GM12875 (cell line): ENCODE measurements around the gene LRRC43.

Experiments
- H3K4me3 ChIP-seq: one replicate; pipeline ENCODE4 v1.5.1; 2011; ENCODE audit warnings: low read depth, low read length, control low read depth
- TF ChIP-seq, protein P1 (sequence below): IDR thresholded peaks from 2 replicates; pipeline ENCODE4 v1.5.1; 2011; ENCODE audit warnings: low read depth, mild to moderate bottlenecking, control low read depth, inconsistent platforms, low read length, moderate library complexity, borderline replicate concordance; ENCODE audit not compliant: insufficient read depth

LRRC43 gene

DNA sequence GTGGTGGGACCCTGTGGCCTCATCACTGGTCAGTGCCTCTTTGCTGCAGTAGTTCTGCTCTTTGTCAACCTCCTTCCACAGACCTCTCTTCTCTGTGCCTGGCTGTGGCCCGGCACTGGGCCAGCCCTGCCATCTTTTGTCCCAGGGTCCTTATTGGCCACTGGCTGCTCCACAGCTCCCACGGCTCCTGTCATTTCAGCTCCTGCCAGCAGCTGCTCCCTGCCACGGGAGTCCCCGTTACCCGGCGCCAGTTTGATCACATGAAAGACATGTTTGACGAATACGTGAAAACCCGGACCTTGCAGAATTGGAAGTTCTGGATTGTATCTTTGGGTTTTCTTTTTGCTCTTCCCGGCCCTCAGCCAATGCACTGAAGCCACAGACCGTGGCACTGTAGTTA is 44.3 kb upstream of the LRRC43 start:
- no peak overlapping the region for H3K4me3 ChIP-seq
- TF ChIP-seq, protein P1, sequence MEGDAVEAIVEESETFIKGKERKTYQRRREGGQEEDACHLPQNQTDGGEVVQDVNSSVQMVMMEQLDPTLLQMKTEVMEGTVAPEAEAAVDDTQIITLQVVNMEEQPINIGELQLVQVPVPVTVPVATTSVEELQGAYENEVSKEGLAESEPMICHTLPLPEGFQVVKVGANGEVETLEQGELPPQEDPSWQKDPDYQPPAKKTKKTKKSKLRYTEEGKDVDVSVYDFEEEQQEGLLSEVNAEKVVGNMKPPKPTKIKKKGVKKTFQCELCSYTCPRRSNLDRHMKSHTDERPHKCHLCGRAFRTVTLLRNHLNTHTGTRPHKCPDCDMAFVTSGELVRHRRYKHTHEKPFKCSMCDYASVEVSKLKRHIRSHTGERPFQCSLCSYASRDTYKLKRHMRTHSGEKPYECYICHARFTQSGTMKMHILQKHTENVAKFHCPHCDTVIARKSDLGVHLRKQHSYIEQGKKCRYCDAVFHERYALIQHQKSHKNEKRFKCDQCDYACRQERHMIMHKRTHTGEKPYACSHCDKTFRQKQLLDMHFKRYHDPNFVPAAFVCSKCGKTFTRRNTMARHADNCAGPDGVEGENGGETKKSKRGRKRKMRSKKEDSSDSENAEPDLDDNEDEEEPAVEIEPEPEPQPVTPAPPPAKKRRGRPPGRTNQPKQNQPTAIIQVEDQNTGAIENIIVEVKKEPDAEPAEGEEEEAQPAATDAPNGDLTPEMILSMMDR, result no peak

DNA sequence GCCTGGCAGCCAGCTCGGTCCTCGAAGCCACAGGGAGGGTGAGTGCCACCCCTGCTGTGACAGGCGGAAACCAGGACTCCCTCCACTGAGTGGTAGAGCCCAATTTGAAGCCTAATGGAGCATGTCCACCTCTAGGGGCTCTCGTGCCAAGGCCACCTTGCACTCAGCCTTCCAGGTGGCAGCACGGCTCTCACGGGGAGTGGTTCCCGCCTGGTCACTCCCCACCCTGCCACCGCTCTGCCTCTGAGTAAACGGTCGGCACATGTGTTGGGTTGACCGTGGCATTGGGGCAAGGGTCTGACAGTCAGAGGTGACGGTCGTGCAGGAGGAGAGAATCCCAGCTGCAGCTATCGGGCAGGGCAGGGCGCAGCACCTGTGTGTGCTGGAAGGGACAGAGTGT is 43.7 kb upstream of the LRRC43 start:
- TF ChIP-seq, protein P1, result no peak
- no peak overlapping the region for H3K4me3 ChIP-seq

DNA sequence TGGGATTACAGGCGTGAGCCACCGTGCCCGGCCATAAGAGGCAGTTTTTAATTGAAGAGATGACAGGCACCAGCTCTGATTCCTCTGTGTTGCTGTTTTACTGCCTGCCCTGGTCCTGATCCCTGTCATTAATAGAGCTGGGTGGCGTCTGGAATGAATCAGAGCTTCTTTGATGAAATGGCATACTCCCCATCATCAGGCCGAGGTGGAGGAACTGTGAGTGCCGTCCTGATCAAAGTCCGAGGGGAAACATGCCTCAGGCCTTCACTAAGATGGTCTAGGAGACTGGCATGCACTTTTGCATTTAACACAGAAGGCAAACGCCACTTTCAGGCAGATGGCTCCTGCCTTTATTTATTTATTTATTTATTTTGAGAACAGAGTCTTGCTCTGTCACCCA is 43.0 kb upstream of the LRRC43 start:
- TF ChIP-seq, protein P1, result no peak
- H3K4me3 ChIP-seq, result no peak overlapping the region

DNA sequence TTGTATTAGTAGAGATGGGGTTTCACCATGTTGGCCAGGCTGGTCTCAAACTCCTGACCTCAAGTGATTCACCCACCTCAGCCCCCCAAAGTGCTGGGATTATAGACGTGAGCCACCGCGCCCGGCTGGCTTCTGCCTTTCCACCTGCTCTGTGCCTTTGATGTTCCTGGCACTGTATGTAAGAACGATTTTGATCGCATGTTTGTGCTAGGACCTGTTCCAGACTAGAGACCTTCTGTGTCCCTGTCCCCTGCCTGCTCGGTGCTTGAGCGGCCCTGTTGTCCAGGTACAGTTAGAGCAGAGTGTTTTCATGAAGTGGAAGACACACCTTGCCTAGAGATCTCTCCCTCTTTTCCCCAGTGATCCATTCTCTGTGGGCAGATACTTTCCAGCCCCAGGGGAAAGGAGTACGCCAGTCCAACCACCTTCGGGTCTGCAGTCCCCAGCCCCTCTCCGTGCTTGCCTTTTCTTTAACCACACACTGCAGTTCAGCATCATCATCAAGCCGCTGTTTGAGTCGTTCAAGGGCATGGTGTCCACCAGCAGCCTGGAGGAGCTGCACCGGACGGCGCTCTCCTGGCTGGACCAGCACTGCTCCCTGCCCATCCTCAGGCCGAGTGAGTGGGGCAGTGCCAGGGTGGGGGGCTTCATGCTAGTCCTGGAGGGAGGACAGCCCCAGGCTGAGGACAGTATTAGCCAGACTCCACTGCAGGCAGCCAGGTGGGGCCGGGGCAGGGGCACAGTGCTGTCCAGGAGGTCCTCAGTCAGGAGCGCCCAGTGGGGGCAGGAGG is 42.3 kb upstream of the LRRC43 start:
- no peak overlapping the region for H3K4me3 ChIP-seq
- TF ChIP-seq, protein P1, result no peak

DNA sequence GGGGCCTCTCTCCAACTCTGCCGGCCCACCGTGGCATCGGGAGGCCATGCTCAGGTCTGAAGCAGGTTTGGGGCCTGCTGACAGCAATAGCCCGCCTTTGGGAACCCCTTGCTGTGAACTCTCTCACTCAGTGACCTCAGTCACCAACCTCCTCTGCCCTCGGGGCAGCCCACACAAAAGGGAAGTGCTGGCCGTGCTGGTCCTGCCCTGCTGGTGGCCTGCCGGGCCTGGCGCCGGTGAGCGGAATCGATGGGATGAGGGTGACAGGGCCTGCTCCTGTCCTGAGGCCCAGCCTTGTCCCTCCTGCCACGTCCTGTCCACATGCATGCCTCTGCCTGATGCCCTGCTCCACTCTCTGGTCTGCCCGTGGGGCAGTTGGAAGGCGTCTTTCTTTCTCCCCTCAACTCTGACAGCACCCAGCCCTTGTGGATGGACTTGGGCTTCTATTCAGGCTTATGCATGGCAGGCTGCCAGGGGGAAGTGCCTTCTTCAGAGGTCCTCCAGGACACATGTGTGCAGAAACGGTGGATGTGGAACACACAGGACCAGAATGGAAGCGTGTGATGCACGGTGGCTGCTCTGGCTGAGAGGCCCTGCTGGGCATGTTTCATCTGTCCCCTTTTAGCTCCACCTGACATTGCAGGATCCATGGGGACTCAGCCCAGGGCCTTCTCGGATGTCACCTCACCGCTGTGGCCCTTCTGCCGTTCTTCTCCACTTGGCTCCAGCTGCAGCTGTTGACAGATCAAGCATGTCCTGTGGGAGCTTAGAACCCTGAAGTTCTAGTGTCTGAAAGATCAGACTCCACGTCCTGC is 40.8 kb upstream of the LRRC43 start:
- TF ChIP-seq, protein P1, result no peak
- H3K4me3 ChIP-seq, result no peak overlapping the region

DNA sequence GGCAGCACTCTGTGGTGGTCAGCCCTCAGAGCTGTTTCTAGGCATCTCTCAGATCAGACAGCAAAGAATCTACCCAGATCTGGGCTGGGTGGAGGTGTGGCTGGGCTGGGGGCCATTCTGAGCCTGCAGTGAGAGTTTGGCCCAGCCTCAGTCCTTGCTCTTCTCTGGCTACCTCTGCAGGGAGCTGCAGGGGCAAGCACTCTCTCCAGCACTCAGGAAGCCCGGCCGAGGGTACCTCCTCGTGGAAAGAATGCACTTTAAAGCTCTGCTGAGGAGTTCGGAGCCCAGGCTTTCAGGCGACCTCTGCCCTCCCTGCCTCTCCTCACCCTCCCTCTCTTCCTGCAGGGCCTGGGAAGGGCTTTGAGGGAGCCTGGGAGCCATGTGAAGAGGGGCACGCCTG is 40.1 kb upstream of the LRRC43 start:
- TF ChIP-seq, protein P1, result no peak

More for the DNA sequence above, 40.1 kb upstream of the LRRC43 start:
- H3K4me3 ChIP-seq, result no peak overlapping the region
